HG03432 (cell line): ENCODE measurements around the gene KIAA0513.

Experiments
- ATAC-seq: cut with Tn5 transposase; IDR thresholded peaks from one replicate; pipeline ENCODE4 v1.9.1; 2021; ENCODE audit warnings: mild to moderate bottlenecking, moderate library complexity; ENCODE audit not compliant: unreplicated experiment

KIAA0513 gene

GRCh38 chr16:85027349-85027957 is at the start of gene KIAA0513:
Gene KIAA0513 (plus strand): TSS chr16:85027795. CDS start chr16:85067072, 39,277 bp downstream.
- ATAC-seq, result peak; percentile 83

- ATAC-seq, result no peak
These were observed 48.1 kb upstream of the KIAA0513 start for GRCh38 chr16:84979516-84979915.

GRCh38 chr16:84982434-84982833 is 45.2 kb upstream of the KIAA0513 start:
- no peak for ATAC-seq

- ATAC-seq, result no peak
These were observed 42.2 kb upstream of the KIAA0513 start for GRCh38 chr16:84985079-84986065.

- no peak for ATAC-seq
These were observed 41.5 kb upstream of the KIAA0513 start for GRCh38 chr16:84986102-84986501.

- no peak for ATAC-seq
These were observed 40.7 kb upstream of the KIAA0513 start for GRCh38 chr16:84986879-84987278.

GRCh38 chr16:84988328-84989080 is 39.1 kb upstream of the KIAA0513 start:
- ATAC-seq, result no peak

- ATAC-seq, result no peak
These were observed 37.6 kb upstream of the KIAA0513 start for GRCh38 chr16:84989749-84990620.

GRCh38 chr16:84990782-84991181 is 36.8 kb upstream of the KIAA0513 start:
- no peak for ATAC-seq

GRCh38 chr16:84992717-84993075 is 34.9 kb upstream of the KIAA0513 start:
- ATAC-seq, result no peak

- no peak for ATAC-seq
These were observed 33.7 kb upstream of the KIAA0513 start for GRCh38 chr16:84993926-84994325.

- no peak for ATAC-seq
These were observed 31.9 kb upstream of the KIAA0513 start for GRCh38 chr16:84995663-84996062.

GRCh38 chr16:84996365-84996764 is 31.2 kb upstream of the KIAA0513 start:
- ATAC-seq, result no peak

GRCh38 chr16:84999200-84999599 is 28.4 kb upstream of the KIAA0513 start:
- no peak for ATAC-seq

GRCh38 chr16:84999857-85000480 is 27.6 kb upstream of the KIAA0513 start:
- ATAC-seq, result no peak

GRCh38 chr16:85002099-85002541 is 25.5 kb upstream of the KIAA0513 start:
- ATAC-seq, result no peak

- ATAC-seq, result peak; percentile 47
These were observed 25.0 kb upstream of the KIAA0513 start for GRCh38 chr16:85002608-85003007.

GRCh38 chr16:85003076-85003475 is 24.5 kb upstream of the KIAA0513 start:
- no peak for ATAC-seq

- no peak for ATAC-seq
These were observed 23.6 kb upstream of the KIAA0513 start for GRCh38 chr16:85003725-85004586.
